ENCODE measurements around the gene PLB1.

The PLB1 gene

GRCh38 chr2:28495551-28496250 lies at the start of gene PLB1:
Gene PLB1 (plus strand): TSS chr2:28496060. CDS start chr2:28496115, 55 bp downstream.
- no peak for DNase-seq (ENCODE audit: low read depth, low spot score)

- no peak for DNase-seq (ENCODE audit: low read depth, low spot score)
Observed at GRCh38 chr2:28446531-28446930, 49.3 kb upstream of the PLB1 start.

- no peak for DNase-seq (ENCODE audit: low read depth, low spot score)
Observed at GRCh38 chr2:28447086-28447485, 48.8 kb upstream of the PLB1 start.

- DNase-seq (ENCODE audit: low read depth, low spot score) = no peak
Observed at GRCh38 chr2:28447943-28448792, 47.7 kb upstream of the PLB1 start.

GRCh38 chr2:28448793-28449100 lies 47.1 kb upstream of the PLB1 start:
- no peak for DNase-seq (ENCODE audit: low read depth, low spot score)

- no peak for DNase-seq (ENCODE audit: low read depth, low spot score)
Observed at GRCh38 chr2:28449126-28449487, 46.8 kb upstream of the PLB1 start.

GRCh38 chr2:28449488-28450395 lies 46.1 kb upstream of the PLB1 start:
- peak; percentile 65 for DNase-seq (ENCODE audit: low read depth, low spot score)

GRCh38 chr2:28450901-28451565 lies 44.8 kb upstream of the PLB1 start:
- no peak for DNase-seq (ENCODE audit: low read depth, low spot score)

GRCh38 chr2:28451793-28452533 lies 43.9 kb upstream of the PLB1 start:
- no peak for DNase-seq (ENCODE audit: low read depth, low spot score)

- peak; percentile 61 for DNase-seq (ENCODE audit: low read depth, low spot score)
Observed at GRCh38 chr2:28452534-28453081, 43.3 kb upstream of the PLB1 start.

GRCh38 chr2:28453396-28453795 lies 42.5 kb upstream of the PLB1 start:
- no peak for DNase-seq (ENCODE audit: low read depth, low spot score)

- DNase-seq (ENCODE audit: low read depth, low spot score) = no peak
Observed at GRCh38 chr2:28454016-28454930, 41.6 kb upstream of the PLB1 start.

GRCh38 chr2:28457237-28457636 lies 38.6 kb upstream of the PLB1 start:
- no peak for DNase-seq (ENCODE audit: low read depth, low spot score)

GRCh38 chr2:28461056-28461455 lies 34.8 kb upstream of the PLB1 start:
- no peak for DNase-seq (ENCODE audit: low read depth, low spot score)

GRCh38 chr2:28462122-28462521 lies 33.7 kb upstream of the PLB1 start:
- DNase-seq (ENCODE audit: low read depth, low spot score) = no peak

GRCh38 chr2:28463211-28463816 lies 32.5 kb upstream of the PLB1 start:
- DNase-seq (ENCODE audit: low read depth, low spot score) = no peak

- DNase-seq (ENCODE audit: low read depth, low spot score) = no peak
Observed at GRCh38 chr2:28463893-28464292, 32.0 kb upstream of the PLB1 start.

- DNase-seq (ENCODE audit: low read depth, low spot score) = no peak
Observed at GRCh38 chr2:28465148-28465885, 30.5 kb upstream of the PLB1 start.
